Pons (tissue), 1 donor: ENCODE measurements around the gene KLK13.

Experiments
- DNase-seq: peaks from one replicate; pipeline ENCODE4 v3.0.0-alpha.2; 2016; ENCODE audit warnings: low spot score

KLK13 gene

DNA sequence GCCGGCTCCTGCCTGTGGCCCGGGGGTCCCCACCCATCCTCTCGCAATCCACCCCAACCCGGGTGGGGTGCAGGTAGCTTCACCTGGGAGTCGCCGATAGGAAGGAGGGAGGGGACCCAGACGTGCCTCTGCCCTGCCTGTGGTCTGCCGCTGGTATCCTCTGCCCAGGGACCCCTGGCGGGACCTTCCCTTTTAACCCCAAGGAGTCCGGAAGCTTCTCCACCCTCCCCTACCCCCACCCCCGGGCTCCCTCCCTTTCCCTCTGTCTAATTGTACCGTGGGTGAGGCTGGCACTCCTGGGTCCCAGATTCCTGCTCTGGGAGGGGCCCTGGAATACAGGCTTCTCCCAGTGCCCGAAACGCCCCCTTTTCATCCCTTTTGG lies 45.4 kb downstream of the KLK13 start, which contains the start of gene KLK10:
KLK10 (minus strand) TSS at position 166 of the 382 bp plus-strand sequence. CDS start 579 bp downstream, outside the sequence.
- no peak for DNase-seq

DNA sequence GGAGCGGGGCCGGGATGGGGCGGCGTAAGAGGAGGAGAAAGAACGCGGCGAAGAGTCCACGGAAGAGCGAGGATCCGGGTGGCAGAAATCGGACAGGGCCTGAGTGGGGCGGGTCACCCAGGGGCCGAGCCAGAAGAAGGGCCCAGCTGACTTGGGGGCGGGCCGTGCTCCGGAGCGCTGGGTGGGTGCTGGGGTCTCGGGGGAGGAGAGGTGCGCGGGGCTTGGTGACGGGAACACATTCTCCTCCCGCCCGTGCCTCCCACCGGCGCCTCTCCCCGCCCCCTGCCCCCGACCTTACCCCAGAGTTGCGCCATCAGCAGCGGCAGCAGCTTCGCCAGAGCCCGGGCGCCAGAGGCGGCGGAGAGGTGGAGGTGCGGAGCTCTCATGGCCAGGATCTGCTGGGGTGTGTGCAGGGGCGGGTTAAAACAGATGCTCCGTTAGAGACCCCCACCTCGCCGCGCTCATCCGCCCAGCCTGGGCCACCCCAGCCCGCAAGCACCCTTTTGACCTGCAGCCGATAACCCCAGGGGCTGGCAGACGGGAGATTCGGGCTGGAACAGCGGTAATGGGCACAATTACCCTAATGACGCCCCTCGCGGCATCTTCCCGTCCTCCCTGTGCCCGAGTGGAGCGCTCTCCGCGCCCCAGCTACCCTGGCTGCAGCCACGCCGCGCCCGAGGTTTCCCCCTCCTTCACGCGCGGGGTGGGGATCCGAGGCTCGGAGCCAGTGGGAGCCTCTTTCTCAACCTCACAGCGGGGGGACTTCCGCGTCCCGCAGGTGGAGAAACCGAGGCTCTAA lies 45.9 kb downstream of the KLK13 start:
- no peak for DNase-seq

DNA sequence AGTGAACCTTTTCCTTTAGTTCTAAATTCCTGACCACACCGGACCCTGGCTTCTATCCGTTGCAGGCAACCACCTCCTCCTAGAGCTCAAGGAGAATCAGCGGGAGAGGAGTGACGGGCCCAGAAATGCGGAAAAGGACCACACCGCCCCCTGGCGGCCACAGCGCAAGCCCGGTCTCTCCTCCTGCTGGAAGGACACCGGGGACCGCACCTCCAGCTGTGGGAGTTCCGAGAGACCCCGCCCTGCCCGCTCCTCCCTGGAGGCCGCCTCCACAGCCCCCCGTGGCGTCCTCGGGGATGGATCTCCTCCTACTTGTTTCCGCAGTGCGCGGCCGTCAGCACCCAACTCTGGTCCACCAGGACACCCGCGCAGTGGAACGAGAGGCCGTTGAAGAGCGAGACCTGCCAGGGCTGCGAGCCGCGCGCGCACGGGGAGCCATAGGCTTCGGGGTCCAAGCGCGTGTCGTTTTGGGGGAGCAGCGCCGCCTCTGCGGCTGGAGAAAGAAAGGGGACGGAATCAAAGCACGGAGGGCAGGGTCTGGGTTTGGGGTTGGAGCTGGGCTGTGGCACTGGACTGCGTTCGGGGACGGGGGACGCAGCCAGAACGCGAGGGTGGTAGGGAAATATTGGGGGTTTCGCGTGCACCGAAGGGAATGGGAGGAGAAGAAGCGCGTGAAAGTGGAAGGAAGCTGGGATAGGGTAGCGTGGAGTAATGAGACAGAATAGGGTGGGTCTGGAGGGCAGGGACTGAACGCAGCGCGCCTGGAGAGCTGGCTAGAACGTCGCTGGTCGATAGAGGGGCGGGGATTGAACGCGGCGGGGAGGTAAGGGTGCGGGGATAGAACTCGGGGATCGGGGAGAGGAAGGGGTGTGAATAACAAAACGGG lies 47.9 kb downstream of the KLK13 start:
- peak; percentile 59 for DNase-seq

DNA sequence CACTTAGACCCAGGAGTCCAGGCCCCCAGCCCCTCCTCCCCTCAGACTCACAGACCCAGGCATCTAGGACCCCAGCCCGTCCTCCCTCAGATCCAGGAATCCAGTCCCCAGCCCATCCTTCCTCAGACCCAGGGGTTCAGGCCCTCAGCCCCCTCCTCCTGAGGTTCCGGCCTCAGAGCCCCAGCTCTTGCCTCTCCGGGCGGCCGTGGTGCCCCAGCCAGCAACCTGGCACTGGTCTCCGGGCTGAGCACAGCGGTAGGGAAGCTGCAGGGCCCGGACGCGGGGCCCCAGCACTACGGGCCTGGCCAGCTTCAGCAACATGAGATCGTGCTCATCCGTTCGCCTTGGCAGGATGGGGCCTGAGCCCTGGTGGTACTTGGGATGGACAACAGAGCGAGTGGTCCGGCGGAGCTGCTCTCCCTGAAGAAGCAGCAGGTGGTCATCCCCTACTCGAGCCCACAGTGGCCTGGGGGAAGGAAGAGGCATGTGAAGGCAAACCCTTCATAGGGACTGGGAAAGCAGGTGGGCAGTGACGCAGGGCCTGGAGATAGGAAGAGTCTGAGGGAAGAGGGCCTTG lies 49.1 kb downstream of the KLK13 start:
- DNase-seq: no peak

DNA sequence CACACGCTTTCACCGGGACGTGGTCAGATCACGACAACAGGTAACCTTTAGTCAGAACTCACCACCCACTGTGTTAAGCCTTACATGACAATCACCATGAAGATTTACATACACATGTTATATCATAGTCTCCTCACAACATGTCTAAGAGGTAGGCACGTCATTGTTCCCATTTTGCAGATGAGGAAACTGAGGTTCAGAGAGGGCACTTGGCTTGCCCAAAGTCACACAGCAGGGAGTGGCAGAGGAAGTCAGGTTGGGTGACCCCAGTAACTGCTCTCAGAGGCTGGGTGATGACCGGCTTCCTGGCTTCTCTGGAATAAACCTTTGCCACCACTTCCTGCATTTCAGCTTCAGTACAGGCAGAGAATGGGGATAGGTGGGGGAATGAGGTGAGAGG lies 50.6 kb downstream of the KLK13 start:
- no peak for DNase-seq

DNA sequence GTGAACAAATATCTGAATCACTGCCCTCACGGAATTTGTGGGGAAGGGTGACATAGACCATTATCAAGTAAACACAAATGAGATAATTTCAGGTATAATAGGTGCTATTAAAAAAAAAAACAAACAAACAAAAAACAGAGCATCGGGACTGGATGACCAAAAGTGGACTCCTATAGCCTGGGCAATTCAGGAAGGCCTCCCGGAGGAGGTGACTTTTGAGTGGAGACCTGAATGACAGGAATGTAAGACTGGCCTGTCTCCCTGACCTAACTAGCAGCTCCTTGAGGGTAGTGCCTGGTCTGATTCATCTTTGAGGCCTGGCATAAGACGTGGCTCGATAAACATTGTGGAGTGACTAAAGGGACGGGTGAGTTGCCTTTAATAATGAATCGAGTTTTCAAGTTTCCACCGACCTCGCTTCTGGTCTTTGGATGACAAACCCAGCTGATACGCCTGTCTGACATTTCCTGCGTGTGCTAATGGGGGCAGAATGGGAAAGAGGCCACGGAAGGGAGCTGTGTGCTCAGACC lies 52.2 kb downstream of the KLK13 start:
- no peak for DNase-seq

DNA sequence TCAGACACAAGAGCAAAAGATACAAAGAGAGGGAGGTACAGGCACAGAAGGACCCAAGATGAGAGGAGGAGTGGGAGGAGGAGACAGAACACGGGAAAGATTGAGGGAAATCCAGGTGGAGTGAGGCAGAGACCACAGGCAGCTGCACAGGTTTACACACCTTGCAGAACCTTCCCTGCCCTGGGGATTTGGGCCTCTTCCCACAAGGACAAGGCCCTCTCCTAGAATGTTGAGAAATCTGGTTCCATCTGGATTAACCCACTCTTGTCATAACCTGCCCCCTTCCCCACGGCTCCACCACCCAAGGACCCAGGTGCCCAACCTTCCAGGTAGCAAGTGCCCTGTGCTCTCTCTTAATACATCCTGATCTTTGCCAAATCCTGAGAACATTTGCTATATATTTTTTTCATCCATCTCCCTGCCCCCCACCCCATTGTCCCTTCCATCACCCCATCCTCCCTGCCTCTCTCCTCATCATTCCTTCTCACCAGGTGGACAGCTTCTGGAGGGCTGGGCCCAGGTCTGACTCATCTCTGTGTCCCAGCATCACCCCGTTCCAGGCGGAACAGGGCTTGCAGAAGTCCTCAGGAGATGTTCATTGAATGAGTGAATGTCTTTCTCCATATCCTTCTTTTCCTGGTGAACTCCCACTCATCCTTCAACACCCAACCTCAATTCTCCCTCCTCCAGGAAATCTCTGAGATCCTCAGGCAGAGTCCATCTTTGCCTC lies 54.7 kb downstream of the KLK13 start:
- DNase-seq: no peak

DNA sequence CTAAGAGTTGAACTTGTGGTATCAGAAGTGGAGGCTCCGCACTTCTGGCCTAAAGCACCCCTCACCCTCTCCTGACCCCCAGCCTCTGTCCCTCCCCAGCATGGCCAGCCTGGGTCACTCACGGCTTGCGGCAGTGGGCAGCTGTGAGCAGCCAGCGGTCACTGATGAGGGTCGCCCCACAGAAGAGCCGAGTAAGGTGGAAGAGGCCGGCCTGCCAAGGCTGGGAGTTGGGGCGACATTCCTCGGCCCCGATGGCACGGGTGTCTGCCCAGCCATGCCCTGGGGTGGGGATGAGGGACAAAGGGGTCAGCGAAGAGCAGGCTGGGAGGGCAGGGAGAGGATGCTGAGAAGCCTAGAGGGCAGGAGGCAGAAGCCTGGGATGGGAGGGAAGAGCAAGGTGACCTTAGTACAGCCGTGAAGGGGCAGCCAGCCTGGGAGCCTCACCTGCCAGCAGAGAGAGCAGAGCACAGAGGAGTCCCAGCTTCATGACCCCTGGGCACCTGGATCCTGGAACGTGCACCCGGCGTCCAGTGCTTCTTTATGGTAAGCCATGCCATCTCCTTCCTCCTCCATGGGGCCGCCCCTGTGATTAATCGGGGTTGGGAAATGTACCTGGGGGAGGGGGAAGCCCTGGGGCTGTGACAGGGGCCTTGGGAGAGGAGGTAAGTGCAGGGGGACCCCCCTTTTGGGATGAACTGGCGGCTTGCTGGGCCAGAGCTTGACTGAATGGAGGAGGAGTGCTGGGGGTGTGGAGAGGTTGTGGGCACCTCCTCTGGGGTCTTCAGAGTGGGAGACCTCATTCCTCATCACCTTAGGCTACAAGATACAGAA lies 55.6 kb downstream of the KLK13 start:
- no peak for DNase-seq

DNA sequence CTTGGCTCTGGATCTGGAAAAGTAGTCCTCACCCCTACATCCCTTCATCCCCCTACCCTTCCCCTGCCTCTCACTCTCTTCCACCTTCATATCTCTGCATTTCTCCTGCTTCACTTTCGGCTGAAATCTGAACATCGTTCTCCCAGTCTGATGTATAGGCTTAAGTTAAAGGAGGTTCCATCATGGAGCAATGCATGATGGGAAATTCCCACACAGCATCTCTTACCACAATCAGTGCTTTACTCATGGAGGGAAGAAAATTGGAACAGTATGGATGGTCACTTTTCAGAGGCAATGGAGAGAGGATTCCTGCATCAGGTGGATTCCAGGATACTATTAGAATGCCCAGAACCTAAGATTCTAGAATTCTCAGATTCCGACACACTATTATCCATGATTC lies 57.4 kb downstream of the KLK13 start:
- DNase-seq: no peak

DNA sequence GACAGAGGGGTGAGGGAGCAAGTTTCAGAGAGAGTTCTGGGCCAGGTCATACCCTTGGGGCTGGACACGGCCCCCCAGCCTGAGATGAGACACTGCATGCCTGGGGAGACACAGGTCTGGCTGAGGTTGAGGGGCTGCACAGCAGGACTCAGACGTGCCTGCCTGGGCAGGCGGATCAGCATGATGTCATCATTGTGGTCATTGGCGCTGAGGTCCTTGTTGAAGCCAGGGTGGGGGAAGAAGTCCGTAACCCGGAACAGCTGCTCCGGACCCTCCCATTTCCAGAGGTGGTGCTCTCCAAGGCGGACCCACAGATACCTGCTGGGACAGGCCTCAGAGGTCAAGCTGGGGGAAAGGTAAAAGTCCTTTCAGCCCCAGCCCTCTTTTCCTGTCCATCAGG lies 58.5 kb downstream of the KLK13 start:
- DNase-seq: no peak
